Ovary (tissue), 9 donors: ENCODE data around the gene MAD1L1. TPM values are rescaled to one million over a fixed set of nuclear protein-coding genes. Genes with fewer than 3 reads are reported as not detected.

Experiments
- DNase-seq, 5 donors: peaks; one replicate each; pipeline ENCODE4 v3.0.0-alpha.2; 2019 to 2020
- H3K27ac ChIP-seq, 2 donors: fragments of 200-600 bp; one replicate each; pipeline versions ENCODE4 v1.5.1 to v1.8.0; 2019 to 2022
- H3K27me3 ChIP-seq: fragments of 200-600 bp; one replicate; pipeline ENCODE4 v1.8.0; 2022
- H3K36me3 ChIP-seq: fragments of 200-600 bp; sonication (generic); one replicate; pipeline ENCODE4 v1.5.1; 2019
- H3K4me1 ChIP-seq: one replicate; pipeline ENCODE4 v1.8.1; 2013; ENCODE audit warnings: mild to moderate bottlenecking, moderate library complexity; ENCODE audit not compliant: insufficient read depth
- H3K4me3 ChIP-seq: fragments of 200-600 bp; sonication (generic); one replicate; pipeline ENCODE4 v1.5.1; 2017
- H3K9me3 ChIP-seq, 2 donors: fragments of 200-600 bp in 1 of 2; sonication (generic) in 1 of 2; one replicate each; pipeline versions ENCODE4 v1.5.1 to v1.8.1; 2013 to 2019; ENCODE audit warnings: mild to moderate bottlenecking in 1 of 2, moderate library complexity in 1 of 2
- EP300 ChIP-seq: sonication (generic); formaldehyde crosslinking; IDR thresholded peaks from one replicate; pipeline ENCODE4 v1.6.1; 2017; ENCODE audit warnings: antibody characterized with exemption
- POLR2A ChIP-seq: fragments of 450-650 bp; IDR thresholded peaks from one replicate; pipeline ENCODE4 v1.6.1; 2017; ENCODE audit warnings: antibody characterized with exemption, mild to moderate bottlenecking, moderate library complexity
- WGBS, 3 donors: extraction: QIAGEN DNeasy Blood & Tissue Kit in 1 of 3; methylation state at CpG; one replicate each; pipeline versions ENCODE4 v1.1.5 to v1.1.7; 2013 to 2017; 5-methylcytosine and 5-hydroxymethylcytosine counted together
- intact Hi-C, 4 donors: fragments of 100-400 bp; cut with DNase I; formaldehyde crosslinking; loops; one replicate each; pipeline versions ENCODE4 v1.11.0 to v1.15.1; 2022 to 2023
- polyA plus RNA-seq, 2 donors: library from polyadenylated mRNA; stranded (reverse); fragments of 200-250 nt in 1 of 2; fragments of 350-450 nt in 1 of 2; fragmentation: Illumina TruSeq in 1 of 2; extraction: RNeasy Lipid Tissue Mini Kit (QIAGEN cat#74804) in 1 of 2; gene quantifications; one replicate each; pipeline ENCODE4 v1.2.3, GENCODE V29; 2013 to 2014
- total RNA-seq, 7 donors: library from RNA; depleted of rRNA in 2 of 7; stranded (reverse); fragments of >200 nt in 2 of 7; fragmentation: NEBNext Ultra II Directional in 3 of 7; extraction: Animal tissue kit (Norgen Biotek cat#: 25700) in 3 of 7; gene quantifications; one replicate each; pipeline versions ENCODE4 v1.1.0 to v1.2.4, GENCODE V29; 2016 to 2023
- TF ChIP-seq, protein P1 (sequence below), 3 donors: fragments of 450-650 bp in 2 of 3; fragments of 200-600 bp in 1 of 3; IDR thresholded peaks; one replicate each; pipeline versions ENCODE4 v1.5.1 to v1.8.0; 2016 to 2022; ENCODE audit warnings: antibody characterized with exemption in 3 of 3, mild to moderate bottlenecking in 1 of 3
- donor health status: DM: no; HTN: no; CAD: no; lungs with moderate emphysema.
- donor health status: DM: no; HTN: no; CAD: no.
- donor health status: Bipolar disorder and iron deficiency.
- donor health status: DM: yes; HTN: yes; CAD: no.
- donor health status: DM: no; HTN: no; CAD: no.
- donor health status: DM: yes; HTN: yes; CAD: no.

MAD1L1 gene
- total and polyA plus RNA-seq, 9 donors = 5.9 to 36.6 (median 22.8) TPM

DNA sequence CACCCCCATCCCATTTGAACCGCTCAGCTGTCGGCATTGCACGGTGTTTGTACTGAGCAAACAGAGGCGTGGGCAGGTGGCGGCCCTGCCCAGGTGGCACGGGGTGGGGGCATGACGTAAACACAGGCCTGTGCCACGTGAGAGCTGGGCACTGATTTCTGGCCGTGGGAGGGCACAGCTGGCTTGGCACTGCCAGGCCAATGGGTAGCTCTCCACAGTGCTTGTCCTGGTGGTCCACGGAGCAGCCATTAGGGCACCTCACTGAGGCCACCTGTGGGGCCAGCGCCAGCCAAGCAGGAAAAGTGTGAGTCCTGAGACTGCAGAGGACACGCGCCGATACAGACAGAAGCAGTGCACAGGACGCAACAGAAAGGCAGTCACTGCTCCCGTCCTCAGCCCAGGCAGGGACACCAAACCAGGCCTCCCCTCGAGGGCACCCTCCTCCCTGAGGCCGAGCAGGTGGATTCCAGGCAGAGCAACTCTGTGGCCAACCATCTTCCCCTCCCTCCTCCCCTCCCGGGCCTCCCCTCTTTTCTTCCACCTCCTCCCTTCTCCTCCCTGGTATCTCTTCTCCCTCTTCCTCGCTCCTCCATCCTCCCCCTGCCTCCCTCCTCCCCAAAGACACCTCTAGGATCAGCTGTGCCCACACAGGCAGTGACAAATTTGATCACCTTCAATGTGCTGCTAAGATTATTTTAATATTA lies 303.9 kb downstream of the MAD1L1 start:
- no peaks in the 10 kb centered on the region for H3K9me3 ChIP-seq
- no peaks in the 10 kb centered on the region for H3K36me3 ChIP-seq
- H3K27me3 ChIP-seq = no peaks in the 10 kb centered on the region
- no peak overlapping the region for H3K4me3 ChIP-seq
- intact Hi-C loops = no loop called here
- no peak overlapping the region for H3K27ac ChIP-seq
- TF ChIP-seq, protein P1, sequence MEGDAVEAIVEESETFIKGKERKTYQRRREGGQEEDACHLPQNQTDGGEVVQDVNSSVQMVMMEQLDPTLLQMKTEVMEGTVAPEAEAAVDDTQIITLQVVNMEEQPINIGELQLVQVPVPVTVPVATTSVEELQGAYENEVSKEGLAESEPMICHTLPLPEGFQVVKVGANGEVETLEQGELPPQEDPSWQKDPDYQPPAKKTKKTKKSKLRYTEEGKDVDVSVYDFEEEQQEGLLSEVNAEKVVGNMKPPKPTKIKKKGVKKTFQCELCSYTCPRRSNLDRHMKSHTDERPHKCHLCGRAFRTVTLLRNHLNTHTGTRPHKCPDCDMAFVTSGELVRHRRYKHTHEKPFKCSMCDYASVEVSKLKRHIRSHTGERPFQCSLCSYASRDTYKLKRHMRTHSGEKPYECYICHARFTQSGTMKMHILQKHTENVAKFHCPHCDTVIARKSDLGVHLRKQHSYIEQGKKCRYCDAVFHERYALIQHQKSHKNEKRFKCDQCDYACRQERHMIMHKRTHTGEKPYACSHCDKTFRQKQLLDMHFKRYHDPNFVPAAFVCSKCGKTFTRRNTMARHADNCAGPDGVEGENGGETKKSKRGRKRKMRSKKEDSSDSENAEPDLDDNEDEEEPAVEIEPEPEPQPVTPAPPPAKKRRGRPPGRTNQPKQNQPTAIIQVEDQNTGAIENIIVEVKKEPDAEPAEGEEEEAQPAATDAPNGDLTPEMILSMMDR (IDR thresholded peaks at IDR 0.05) = no peak
- TF ChIP-seq POLR2A (no peak), EP300 (no peak)
- DNase-seq = no peak
- H3K4me1 ChIP-seq = peaks cover 5% of the 10 kb centered on the region
- WGBS, 3 donors = 88 to 92% (median 91%) methylated on average over 16 to 20 of the region's 20 CpGs

DNA sequence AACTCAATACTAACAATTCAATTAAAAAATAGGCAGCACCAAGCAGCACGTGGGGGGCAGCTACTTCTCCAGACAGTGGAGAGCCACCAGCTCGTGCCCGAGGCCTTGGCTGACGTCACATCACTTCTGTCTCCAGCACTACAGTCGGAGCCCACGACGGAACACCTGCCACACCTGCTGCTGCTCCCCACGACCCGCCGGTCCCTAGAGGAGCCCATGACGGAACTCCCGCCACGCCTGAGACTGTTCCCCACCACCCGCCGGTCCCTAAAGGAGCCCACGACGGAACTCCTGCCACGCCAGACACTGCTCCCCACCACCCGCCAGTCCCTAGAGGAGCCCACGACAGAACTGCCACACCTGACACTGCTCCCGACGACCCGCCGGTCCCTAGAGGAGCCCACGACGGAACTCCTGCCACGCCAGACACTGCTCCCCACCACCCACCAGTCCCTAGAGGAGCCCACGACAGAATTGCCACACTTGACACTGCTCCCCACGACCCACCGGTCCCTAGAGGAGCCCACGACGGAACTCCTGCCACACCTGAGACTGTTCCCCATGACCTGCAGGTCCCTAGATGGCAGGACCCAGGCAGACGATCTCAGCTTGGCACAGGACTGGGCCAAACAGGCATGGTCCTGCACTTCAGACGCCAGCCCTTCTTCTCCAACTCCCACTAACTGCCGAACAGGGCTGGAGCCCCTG lies 304.7 kb downstream of the MAD1L1 start:
- DNase-seq = no peak
- TF ChIP-seq EP300 = no peak
- TF ChIP-seq, protein P1 (IDR thresholded peaks at IDR 0.05) = no peak
- TF ChIP-seq POLR2A = no peak
- Histone ChIP-seq H3K9me3 (no peaks in the 10 kb centered on the region), H3K27ac (no peak overlapping the region), H3K27me3 (no peaks in the 10 kb centered on the region), H3K36me3 (no peaks in the 10 kb centered on the region), H3K4me1 (peaks cover 2% of the 10 kb centered on the region), H3K4me3 (no peak overlapping the region)
- 91 to 94% (median 93%) methylated on average over 35 of the region's 35 CpGs for WGBS, 3 donors
- intact Hi-C loops = no loop called here

DNA sequence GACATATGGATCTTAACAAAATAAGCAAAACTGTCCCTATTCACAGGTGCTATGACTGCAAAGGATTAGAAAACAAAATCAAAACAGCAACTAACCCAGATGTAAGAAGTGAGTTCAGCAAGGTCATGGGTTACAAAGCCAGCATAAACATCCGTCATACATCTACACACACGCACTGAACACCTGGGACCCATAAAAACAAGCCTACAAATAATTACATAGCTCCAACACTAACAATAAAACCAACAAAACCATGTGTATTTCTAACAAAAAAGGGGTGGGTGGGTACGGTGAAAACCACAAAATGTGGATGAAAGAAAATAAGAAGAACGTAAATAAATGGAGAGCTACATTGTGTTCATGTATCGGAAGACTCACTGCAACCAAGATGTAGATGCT lies 305.8 kb downstream of the MAD1L1 start:
- Histone ChIP-seq H3K9me3 (no peaks in the 10 kb centered on the region), H3K4me1 (no peaks in the 10 kb centered on the region), H3K27ac (no peak overlapping the region), H3K4me3 (no peak overlapping the region), H3K27me3 (no peaks in the 10 kb centered on the region), H3K36me3 (no peaks in the 10 kb centered on the region)
- 71 to 82% (median 78%) methylated on average over 5 of the region's 5 CpGs for WGBS, 3 donors
- intact Hi-C loops = no loop called here
- TF ChIP-seq EP300 (no peak), POLR2A (no peak)
- TF ChIP-seq, protein P1 (IDR thresholded peaks at IDR 0.05) = no peak
- DNase-seq = no peak

DNA sequence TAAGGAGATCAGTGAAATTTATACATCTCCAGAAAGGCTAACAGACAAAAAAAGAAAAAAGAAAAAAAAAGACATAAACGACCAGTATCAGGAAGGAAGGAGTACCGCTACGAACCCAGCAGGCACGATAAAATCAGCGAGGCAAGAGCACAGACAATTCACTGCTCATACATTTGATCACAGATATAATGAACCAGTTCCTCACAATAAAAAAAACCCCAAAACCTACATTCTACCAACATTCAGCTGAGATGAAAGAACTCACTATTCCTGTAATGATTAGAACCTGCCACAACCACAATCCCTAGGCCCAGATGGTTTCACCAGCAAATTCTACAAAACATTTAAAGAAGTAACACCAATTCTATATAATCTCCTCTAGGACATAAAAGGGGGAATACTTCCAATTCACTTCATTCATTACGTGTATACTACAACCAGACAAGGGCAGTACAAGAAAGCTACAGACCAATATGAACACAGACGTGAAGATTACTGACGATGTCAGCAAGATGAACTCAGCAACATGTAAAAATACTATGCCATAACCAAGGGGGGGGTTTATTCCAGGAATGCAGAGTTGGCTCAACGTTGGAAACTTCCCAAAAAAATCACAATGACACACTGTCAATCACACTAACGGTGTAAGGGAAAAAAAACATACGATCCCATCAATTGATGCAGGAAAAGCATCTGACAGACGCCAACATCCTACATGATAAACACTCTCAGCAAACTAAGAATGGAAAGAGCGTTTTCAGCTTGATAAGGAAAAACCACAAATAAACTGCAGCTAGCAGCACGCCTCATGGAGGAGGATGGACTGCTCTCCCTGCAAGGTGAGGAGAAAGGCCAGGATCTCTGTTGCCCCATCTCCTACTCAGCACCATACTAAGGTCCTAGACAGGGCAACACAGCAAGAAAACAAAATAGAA lies 306.5 kb downstream of the MAD1L1 start:
- H3K27me3 ChIP-seq = no peaks in the 10 kb centered on the region
- no peak overlapping the region for H3K27ac ChIP-seq
- TF ChIP-seq POLR2A = no peak
- TF ChIP-seq EP300 = no peak
- TF ChIP-seq, protein P1 (IDR thresholded peaks at IDR 0.05) = no peak
- H3K4me1 ChIP-seq = no peaks in the 10 kb centered on the region
- intact Hi-C loops = no loop called here
- no peaks in the 10 kb centered on the region for H3K9me3 ChIP-seq
- DNase-seq = no peak
- no peaks in the 10 kb centered on the region for H3K36me3 ChIP-seq
- 75 to 77% (median 76%) methylated on average over 14 of the region's 14 CpGs for WGBS, 3 donors
- H3K4me3 ChIP-seq = no peak overlapping the region
